K562 (cell line): Measurements from ENCODE around the gene GNAQ. TPM values are rescaled to one million over a fixed set of nuclear protein-coding genes. Genes with fewer than 3 reads are reported as not detected.

Experiments
- ZBTB40 ChIP-seq, 2 experiments: fragments of 450-650 bp in 1 of 2; sonication (generic) in 1 of 2; formaldehyde crosslinking in 1 of 2; IDR thresholded peaks; 2 replicates each; pipeline versions ENCODE4 v1.7.1 to v1.9.0; 2016 to 2022; ENCODE audit warnings: inconsistent platforms in 1 of 2, mild to moderate bottlenecking in 1 of 2, missing genetic modification reagents in 1 of 2
- polyA plus RNA-seq, 8 experiments: library from polyadenylated mRNA; depleted of rRNA in 4 of 8; stranded (reverse) in 5 of 8; unstranded in 3 of 8; fragments of >200 nt; fragmentation: Nextera tagmentation in 2 of 8; fragmentation: Illumina TruSeq in 1 of 8; extraction: Ambion mirVana in 2 of 8; extraction: Trizol in 1 of 8; gene quantifications; 2 replicates each; pipeline versions ENCODE4 v1.2.1 to v1.2.3, GENCODE V29; 2011 to 2014; ENCODE audit warnings: inconsistent platforms in 1 of 8, missing spikeins in 1 of 8
- total RNA-seq, 7 experiments: library from RNA; depleted of rRNA in 6 of 7; stranded (reverse); fragments of >200 nt in 6 of 7; fragmentation: Illumina TruSeq in 2 of 7; extraction: Trizol in 2 of 7; gene quantifications; 2 replicates each; pipeline versions ENCODE4 v1.2.1 to v1.2.3, GENCODE V29; 2011 to 2021; ENCODE audit warnings: low replicate concordance in 1 of 7

Gene GNAQ
- total and polyA plus RNA-seq, 9 of the 15 experiments (the other 6 are each of a cell fraction or from before 2014, with no cell fraction given), result 4.8 to 27.9 (median 17.5) TPM

- 0 out of 2 replicates have a peak, but pooled peaks have one; percentile 13 for TF ChIP-seq ZBTB40 (IDR thresholded peaks at IDR 0.05)
- no peak for TF ChIP-seq ZBTB40 (CRISPR knock-in tag; IDR thresholded peaks at IDR 0.05)
Measured at GRCh38 chr9:78030296-78030552, 1.4 kb downstream of the GNAQ start (continued).
